A549 (cell line): ENCODE data around the gene LARP1B. TPM values are rescaled to one million over a fixed set of nuclear protein-coding genes. Genes with fewer than 3 reads are reported as not detected.
"Not testable (repeated sequence)": the region's sequence is repeated elsewhere in the genome, so short reads cannot be mapped to it uniquely, and the experiment has no call there.

Experiments used
- ATAC-seq, 2 experiments: fragments of 200-7000 bp in 1 of 2; fragments of >200 bp in 1 of 2; cut with Nextera tagmentation in 1 of 2; cut with Tn5 transposase in 1 of 2; 3 replicates each; pipeline versions ENCODE4 v1.8.0 to v1.9.1; 2018 to 2020; ENCODE audit warnings: mild to moderate bottlenecking in 1 of 2, moderate library complexity in 1 of 2
- CTCF ChIA-PET: fragments of 300-600 bp; sonication (Branson Sonifier 250); formaldehyde crosslinking; extraction: SDS; loops from one replicate; lab custom pipeline; 2021; ENCODE audit warnings: antibody characterized with exemption, inconsistent platforms; lab: Yijun Ruan, JAX
- POLR2A ChIA-PET: fragments of 350-600 bp; formaldehyde crosslinking; extraction: SDS; loops from one replicate; lab custom pipeline; 2021; ENCODE audit warnings: antibody characterized with exemption, inconsistent platforms; lab: Yijun Ruan, JAX
- DNase-seq, 2 experiments: peaks; one replicate each; pipeline versions ENCODE4 v3.0.0 to v3.0.0-alpha.2; 2011 to 2016; ENCODE audit warnings: low read depth in 1 of 2, low spot score in 1 of 2
- FAIRE-seq: peaks from 2 replicates; lab custom pipeline; 2011; peaks lifted over from hg19 to GRCh38; lab: Jason Lieb, UNC
- H3K27ac ChIP-seq, 2 experiments: fragments of >200 bp; sonication (Bioruptor Twin); formaldehyde crosslinking; 3 replicates each; pipeline ENCODE4 v1.5.1; 2016 to 2017
- H3K4me1 ChIP-seq: fragments of >200 bp; sonication (Bioruptor Twin); formaldehyde crosslinking; 3 replicates; pipeline ENCODE4 v1.6.1; 2016
- H3K4me2 ChIP-seq: fragments of >200 bp; sonication (Bioruptor Twin); formaldehyde crosslinking; 3 replicates; pipeline ENCODE4 v1.6.1; 2016
- H3K4me3 ChIP-seq: fragments of >200 bp; sonication (Bioruptor Twin); formaldehyde crosslinking; 3 replicates; pipeline ENCODE4 v1.5.1; 2016
- H3K9me3 ChIP-seq: fragments of >200 bp; sonication (Bioruptor Twin); formaldehyde crosslinking; 3 replicates; pipeline ENCODE4 v1.6.1; 2016
- BCL3 ChIP-seq: fragments of >200 bp; sonication (Bioruptor Twin); formaldehyde crosslinking; IDR thresholded peaks from 3 replicates; pipeline ENCODE4 v1.6.1; 2016
- CEBPB ChIP-seq, 2 experiments: fragments of >200 bp in 1 of 2; sonication (Bioruptor Twin) in 1 of 2; formaldehyde crosslinking in 1 of 2; IDR thresholded peaks; 2 replicates each; pipeline ENCODE4 v1.6.1; 2012 to 2016
- CTCF ChIP-seq: fragments of >200 bp; sonication (Bioruptor Twin); formaldehyde crosslinking; IDR thresholded peaks from 3 replicates; pipeline ENCODE4 v1.5.1; 2016
- E2F6 ChIP-seq: IDR thresholded peaks from 2 replicates; pipeline ENCODE4 v1.6.1; 2012; ENCODE audit warnings: low read depth, borderline replicate concordance
- EHMT2 ChIP-seq: fragments of 200-600 bp; sonication (generic); IDR thresholded peaks from 2 replicates; pipeline ENCODE4 v1.6.1; 2016; ENCODE audit warnings: antibody characterized with exemption, low read depth, mild to moderate bottlenecking, moderate library complexity
- ELK1 ChIP-seq: fragments of 150-350 bp; IDR thresholded peaks from 2 replicates; pipeline ENCODE4 v1.6.1; 2014; ENCODE audit warnings: low read depth, mild to moderate bottlenecking, low read length
- FOSB ChIP-seq: fragments of 250-450 bp; sonication (Bioruptor Pico); IDR thresholded peaks from 2 replicates; pipeline ENCODE4 v1.5.0; 2020; ENCODE audit warnings: mild to moderate bottlenecking, moderate library complexity
- FOSL2 ChIP-seq, 2 experiments: fragments of 450-650 bp in 1 of 2; fragments of >200 bp in 1 of 2; sonication (Bioruptor Twin) in 1 of 2; formaldehyde crosslinking; IDR thresholded peaks; 2 replicates each; pipeline versions ENCODE4 v1.5.0 to v1.6.1; 2016 to 2020; ENCODE audit warnings: mild to moderate bottlenecking in 1 of 2, moderate library complexity in 1 of 2
- FOXS1 ChIP-seq: fragments of 250-450 bp; sonication (Bioruptor Pico); IDR thresholded peaks from 2 replicates; pipeline ENCODE4 v1.5.0; 2020; ENCODE audit warnings: mild to moderate bottlenecking, moderate library complexity
- HES2 ChIP-seq: fragments of >200 bp; sonication (Bioruptor Twin); formaldehyde crosslinking; IDR thresholded peaks from 2 replicates; pipeline ENCODE4 v1.6.1; 2016
- JUN ChIP-seq, 2 experiments: fragments of >200 bp; sonication (Bioruptor Twin); formaldehyde crosslinking; IDR thresholded peaks; 2 replicates in 1 of 2; 3 replicates in 1 of 2; pipeline ENCODE4 v1.6.1; 2016 to 2017
- NFE2L2 ChIP-seq: fragments of 150-350 bp; conservative IDR thresholded peaks from 2 replicates; pipeline ENCODE4 v1.6.1; 2014; ENCODE audit warnings: low read length
- RARB ChIP-seq: fragments of 250-450 bp; sonication (Bioruptor Pico); IDR thresholded peaks from 2 replicates; pipeline ENCODE4 v1.8.0; 2021; ENCODE audit warnings: mild to moderate bottlenecking, moderate library complexity
- RNF2 ChIP-seq: fragments of 200-600 bp; sonication (generic); IDR thresholded peaks from 2 replicates; pipeline ENCODE4 v1.6.1; 2016; ENCODE audit warnings: low read depth, mild to moderate bottlenecking, antibody characterized with exemption, moderate library complexity, borderline replicate concordance
- ZC3H11A ChIP-seq: fragments of 450-650 bp; IDR thresholded peaks from 2 replicates; pipeline ENCODE4 v1.6.1; 2014; ENCODE audit warnings: antibody characterized with exemption, mild to moderate bottlenecking
- ZFP36 ChIP-seq: fragments of 450-650 bp; IDR thresholded peaks from 2 replicates; pipeline ENCODE4 v1.6.1; 2014; ENCODE audit warnings: borderline replicate concordance; ENCODE audit not compliant: partially characterized antibody
- ZNF302 ChIP-seq: fragments of 250-450 bp; sonication (Bioruptor Pico); IDR thresholded peaks from 2 replicates; pipeline ENCODE4 v1.9.0; 2021; ENCODE audit warnings: inconsistent platforms, mild to moderate bottlenecking, moderate library complexity
- WGBS: methylation state at CpG from one replicate; pipeline ENCODE4 v1.1.6; 2017; ENCODE audit errors: missing lambda C conversion rate; 5-methylcytosine and 5-hydroxymethylcytosine counted together
- polyA plus RNA-seq, 4 experiments: library from polyadenylated mRNA; depleted of rRNA in 3 of 4; stranded (reverse); fragments of >200 nt; fragmentation: RNase III in 1 of 4; extraction: RNeasy Plus Mini Kit Qiagen cat#74134 plus additional on column Dnase treatment in 1 of 4; gene quantifications; 2 replicates in 3 of 4; 3 replicates in 1 of 4; pipeline ENCODE4 v1.2.3, GENCODE V29; 2011 to 2017
- TF ChIP-seq, protein P1 (sequence below): fragments of 250-450 bp; sonication (Bioruptor Pico); IDR thresholded peaks from 2 replicates; pipeline ENCODE4 v1.5.0; 2020; ENCODE audit warnings: low read depth, mild to moderate bottlenecking, moderate library complexity

The LARP1B gene
- polyA plus RNA-seq, 2 of the 4 experiments (the other 2 are of a cell fraction): 8.6 to 25.6 TPM

- ATAC-seq (0 out of 6 replicates have a peak, but pooled peaks of 1 of the 2 experiments have one; percentile 30), FAIRE-seq (no peak), DNase-seq (no peak)
- POLR2A ChIA-PET: no interaction called here
- Histone ChIP-seq H3K4me1 (peaks cover 7% of the 10 kb centered on the region; the same call in 1 of the 3 replicates), H3K4me2 (no peak overlapping the region), H3K4me3 (no peak overlapping the region), H3K27ac (no peak overlapping the region), H3K9me3 (peaks cover 6% of the 10 kb centered on the region; the same call in 2 of the 3 replicates)
- TF ChIP-seq E2F6 (no peak), HES2 (no peak), RNF2 (no peak), BCL3 (no peak), ZFP36 (no peak), CEBPB (IDR thresholded peaks at IDR 0.05) (no peak), ELK1 (no peak), EHMT2 (no peak), RARB (no peak), JUN (IDR thresholded peaks at IDR 0.05) (no peak), ZNF302 (no peak), FOSB (no peak), ZC3H11A (no peak), FOXS1 (CRISPR knock-in tag) (no peak), NFE2L2 (no peak), FOSL2 (IDR thresholded peaks at IDR 0.05) (no peak), FOSL2 (CRISPR knock-in tag; IDR thresholded peaks at IDR 0.05) (no peak), CTCF (no peak)
- TF ChIP-seq, protein P1, sequence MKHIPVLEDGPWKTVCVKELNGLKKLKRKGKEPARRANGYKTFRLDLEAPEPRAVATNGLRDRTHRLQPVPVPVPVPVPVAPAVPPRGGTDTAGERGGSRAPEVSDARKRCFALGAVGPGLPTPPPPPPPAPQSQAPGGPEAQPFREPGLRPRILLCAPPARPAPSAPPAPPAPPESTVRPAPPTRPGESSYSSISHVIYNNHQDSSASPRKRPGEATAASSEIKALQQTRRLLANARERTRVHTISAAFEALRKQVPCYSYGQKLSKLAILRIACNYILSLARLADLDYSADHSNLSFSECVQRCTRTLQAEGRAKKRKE (CRISPR knock-in tag): no peak
- 94% methylated on average over 10 of the region's 10 CpGs for WGBS
- CTCF ChIA-PET: interaction anchor here (0.5 to 1.1 kb wide), 2 partner anchors 10 to 153 kb away, joined by 3 read pairs; no protein-coding TSS in a partner anchor
Observed at GRCh38 chr4:128155874-128156456, 94.9 kb downstream of the LARP1B start.

- H3K27ac ChIP-seq, CTCF ChIA-PET, DNase-seq, H3K4me1 ChIP-seq, H3K4me3 ChIP-seq, FAIRE-seq, H3K9me3 ChIP-seq, POLR2A ChIA-PET, H3K4me2 ChIP-seq: not testable (repeated sequence)
- 89% methylated on average over 1 of the region's 3 CpGs for WGBS
- ATAC-seq: peak in 1 of 2 experiments; percentile 19; a peak in 1 of 6 replicates
Observed at GRCh38 chr4:128156472-128156871, 95.4 kb downstream of the LARP1B start.
